Panc1 (cell line): Measurements from ENCODE around the gene TNFAIP6. TPM values are rescaled to one million over a fixed set of nuclear protein-coding genes. Genes with fewer than 3 reads are reported as not detected.

Experiments used
- ATAC-seq: fragments of 200-7000 bp; cut with Tn5 transposase; 2 replicates; pipeline ENCODE4 v1.9.1; 2020; ENCODE audit warnings: mild to moderate bottlenecking, moderate library complexity
- BruUV-seq: library from RNA; stranded (reverse); fragments of 400-500 nt; replicated peaks from 2 replicates; lab custom pipeline; 2021; lab: Mats Ljungman, UMichigan
- CTCF ChIA-PET: fragments of 300-600 bp; sonication (Branson Sonifier 250); formaldehyde crosslinking; loops from one replicate; lab custom pipeline; 2022; ENCODE audit warnings: antibody characterized with exemption; lab: Charles Lee
- POLR2A ChIA-PET: fragments of 300-600 bp; sonication (Branson Sonifier 250); formaldehyde crosslinking; loops from one replicate; lab custom pipeline; 2022; ENCODE audit warnings: antibody characterized with exemption; lab: Charles Lee
- DNase-seq: peaks from one replicate; pipeline ENCODE4 v3.0.0-alpha.2; 2010; ENCODE audit warnings: low read depth, low spot score
- H3K27ac ChIP-seq: 2 replicates; pipeline ENCODE4 v1.5.1; 2011; ENCODE audit warnings: mild to moderate bottlenecking, low read length, inconsistent platforms
- H3K27me3 ChIP-seq: fragments of 200-500 bp; sonication (Bioruptor generic); 2 replicates; pipeline ENCODE4 v1.6.0; 2014; ENCODE audit warnings: low read length, inconsistent platforms; ENCODE audit not compliant: control insufficient read depth, insufficient read depth
- H3K36me3 ChIP-seq: fragments of 200-500 bp; sonication (Bioruptor generic); 2 replicates; pipeline ENCODE4 v1.5.1; 2014; ENCODE audit warnings: inconsistent platforms, mild to moderate bottlenecking, low read length, moderate library complexity; ENCODE audit not compliant: control insufficient read depth, insufficient read depth
- H3K4me1 ChIP-seq: 2 replicates; pipeline ENCODE4 v1.5.1; 2011; ENCODE audit warnings: inconsistent platforms, mild to moderate bottlenecking, low read length, moderate library complexity; ENCODE audit not compliant: control insufficient read depth, insufficient read depth
- H3K4me3 ChIP-seq, 2 experiments: 2 replicates each; pipeline ENCODE4 v1.5.1; 2011 to 2012; ENCODE audit warnings: low read depth in 2 of 2, low read length in 2 of 2, mild to moderate bottlenecking in 2 of 2, inconsistent platforms in 1 of 2, moderate library complexity in 1 of 2
- H3K9me3 ChIP-seq: fragments of 200-500 bp; sonication (Bioruptor generic); 2 replicates; pipeline ENCODE4 v1.5.1; 2014; ENCODE audit warnings: low read depth, mild to moderate bottlenecking, inconsistent platforms, low read length, moderate library complexity; ENCODE audit not compliant: control insufficient read depth, insufficient read depth
- CTCF ChIP-seq: fragments of 450-650 bp; IDR thresholded peaks from 2 replicates; pipeline ENCODE4 v1.5.1; 2017; ENCODE audit warnings: mild to moderate bottlenecking
- POLR2AphosphoS5 ChIP-seq: IDR thresholded peaks from 2 replicates; pipeline ENCODE4 v1.6.1; 2012; ENCODE audit warnings: mild to moderate bottlenecking, low read depth, low read length, moderate library complexity
- REST ChIP-seq, 2 experiments: IDR thresholded peaks; 2 replicates each; pipeline ENCODE4 v1.6.1; 2011 to 2012; ENCODE audit warnings: low read depth in 2 of 2, control low read depth in 1 of 2, low read length in 1 of 2, mild to moderate bottlenecking in 1 of 2, moderate library complexity in 1 of 2; ENCODE audit not compliant: insufficient read depth in 1 of 2
- SIN3A ChIP-seq: IDR thresholded peaks from 2 replicates; pipeline ENCODE4 v1.6.1; 2012; ENCODE audit warnings: low read depth, mild to moderate bottlenecking, low read length, moderate library complexity, borderline replicate concordance; ENCODE audit not compliant: insufficient read depth
- TCF7L2 ChIP-seq: IDR thresholded peaks from 2 replicates; pipeline ENCODE4 v1.6.1; 2011; ENCODE audit warnings: mild to moderate bottlenecking, low read depth, low read length, inconsistent platforms
- in situ Hi-C: cut with HindIII; loops from 2 replicates; pipeline ENCODE4 v1.10.0; 2016; ENCODE audit warnings: low sequenced_read_pairs, low pct_unique_long_range_greater_than_20kb
- intact Hi-C: fragments of 100-400 bp; cut with micrococcal nuclease; formaldehyde crosslinking; loops from one replicate; pipeline ENCODE4 v1.10.0; 2022; ENCODE audit not compliant: unreplicated experiment
- total RNA-seq: library from RNA; stranded (reverse); gene quantifications from one replicate; pipeline ENCODE4 v1.2.1, GENCODE V29; 2021; ENCODE audit not compliant: unreplicated experiment

The TNFAIP6 gene
- total RNA-seq, 1 experiment from 2014 or later = not detected

GRCh38 chr2:151353995-151354394 is 3.4 kb upstream of the TNFAIP6 start:
- no peak overlapping the region for H3K4me3 ChIP-seq
- H3K27me3 ChIP-seq = no peaks in the 10 kb centered on the region
- ATAC-seq = no peak
- no peaks in the 10 kb centered on the region for H3K4me1 ChIP-seq
- DNase-seq = no peak
- POLR2A ChIA-PET = no interaction called here
- in situ Hi-C loops = no loop called here
- BruUV-seq = no TSS peak
- H3K36me3 ChIP-seq = no peaks in the 10 kb centered on the region
- no peak overlapping the region for H3K27ac ChIP-seq
- CTCF ChIA-PET = no interaction called here
- intact Hi-C loops = no loop called here
- no peak for TF ChIP-seq CTCF
- TF ChIP-seq REST (IDR thresholded peaks at IDR 0.05; ENCODE audit: insufficient read depth in 1 of 2, low read depth in 2 of 2, low read length in 1 of 2) = no peak
- TF ChIP-seq TCF7L2 = no peak
- no peak for TF ChIP-seq POLR2AphosphoS5
- no peak for TF ChIP-seq SIN3A
- no peaks in the 10 kb centered on the region for H3K9me3 ChIP-seq

- Histone ChIP-seq H3K36me3 (no peaks in the 10 kb centered on the region), H3K4me1 (no peaks in the 10 kb centered on the region), H3K27ac (no peak overlapping the region), H3K4me3 (no peak overlapping the region), H3K27me3 (no peaks in the 10 kb centered on the region), H3K9me3 (no peaks in the 10 kb centered on the region)
- POLR2A ChIA-PET = interaction anchor here (0.6 kb wide), 1 partner anchor 40 kb away, joined by 3 read pairs; no protein-coding TSS in a partner anchor
- no peak for DNase-seq
- no TSS peak for BruUV-seq
- CTCF ChIA-PET = no interaction called here
- in situ Hi-C loops = no loop called here
- no peak for ATAC-seq
- TF ChIP-seq SIN3A (no peak), TCF7L2 (no peak), POLR2AphosphoS5 (no peak)
- intact Hi-C loops = no loop called here
These were observed 2.6 kb upstream of the TNFAIP6 start for GRCh38 chr2:151354807-151355206.

- ChIA-PET POLR2A (no interaction called here), CTCF (no interaction called here)
- H3K27ac ChIP-seq = no peak overlapping the region
- DNase-seq = no peak
- no peak overlapping the region for H3K4me3 ChIP-seq
- TF ChIP-seq SIN3A = no peak
- TF ChIP-seq REST (IDR thresholded peaks at IDR 0.05; ENCODE audit: insufficient read depth in 1 of 2, low read depth in 2 of 2, low read length in 1 of 2) = no peak
- no peak for TF ChIP-seq POLR2AphosphoS5
- no peak for TF ChIP-seq TCF7L2
- no peak for TF ChIP-seq CTCF
- no peaks in the 10 kb centered on the region for H3K9me3 ChIP-seq
- H3K36me3 ChIP-seq = no peaks in the 10 kb centered on the region
- no peaks in the 10 kb centered on the region for H3K4me1 ChIP-seq
- H3K27me3 ChIP-seq = no peaks in the 10 kb centered on the region
- no TSS peak for BruUV-seq
- in situ Hi-C loops = no loop called here
- intact Hi-C loops = no loop called here
- no peak for ATAC-seq
These were observed 976 bp downstream of the TNFAIP6 start for GRCh38 chr2:151358166-151358970.
